H1 (cell line): ENCODE results near the gene IL17RE.

Experiments
- CHD7 ChIP-seq: fragments of 300-600 bp; sonication (generic); IDR thresholded peaks from 2 replicates; pipeline ENCODE4 v1.7.1; 2012; ENCODE audit warnings: low read length, moderate library complexity, mild to moderate bottlenecking, inconsistent platforms; ENCODE audit not compliant: insufficient replicate concordance
- CTCF ChIP-seq, 3 experiments: IDR thresholded peaks; 1 replicate in 2 of 3; 2 replicates in 1 of 3; pipeline versions ENCODE4 v1.5.1 to v1.6.1; 2011; ENCODE audit warnings: low read length in 3 of 3, mild to moderate bottlenecking in 3 of 3, inconsistent platforms in 2 of 3, low read depth in 1 of 3, moderate library complexity in 1 of 3; ENCODE audit not compliant: insufficient read depth in 1 of 3; ENCODE audit errors: control extremely low read depth in 1 of 3
- EZH2 ChIP-seq: fragments of 200-600 bp; sonication (generic); IDR thresholded peaks from 2 replicates; pipeline ENCODE4 v1.7.1; 2012; ENCODE audit warnings: low read depth, mild to moderate bottlenecking, moderate library complexity, low read length, inconsistent platforms; ENCODE audit not compliant: severe bottlenecking
- HDAC6 ChIP-seq: IDR thresholded peaks from one replicate; pipeline ENCODE4 v1.7.1; 2012; ENCODE audit warnings: low read depth, mild to moderate bottlenecking, inconsistent platforms, low read length, moderate library complexity
- POLR2A ChIP-seq, 2 experiments: IDR thresholded peaks; 1 replicate in 1 of 2; 2 replicates in 1 of 2; pipeline ENCODE4 v1.6.1; 2011; ENCODE audit warnings: low read depth in 2 of 2, low read length in 2 of 2, mild to moderate bottlenecking in 2 of 2; ENCODE audit errors: control extremely low read depth in 1 of 2

GRCh38 chr3:9875448-9875847 lies 27.2 kb upstream of the IL17RE start:
- TF ChIP-seq POLR2A (IDR thresholded peaks at IDR 0.05; ENCODE audit: control extremely low read depth in 1 of 2, low read depth in 2 of 2, low read length in 2 of 2) (no peak), EZH2 (no peak), CTCF (IDR thresholded peaks at IDR 0.05; ENCODE audit: control extremely low read depth in 1 of 3, insufficient read depth in 1 of 3, low read depth in 1 of 3, low read length in 3 of 3) (no peak), HDAC6 (no peak), CHD7 (no peak)
